ENCODE data around the gene ACOX3.

DNA sequence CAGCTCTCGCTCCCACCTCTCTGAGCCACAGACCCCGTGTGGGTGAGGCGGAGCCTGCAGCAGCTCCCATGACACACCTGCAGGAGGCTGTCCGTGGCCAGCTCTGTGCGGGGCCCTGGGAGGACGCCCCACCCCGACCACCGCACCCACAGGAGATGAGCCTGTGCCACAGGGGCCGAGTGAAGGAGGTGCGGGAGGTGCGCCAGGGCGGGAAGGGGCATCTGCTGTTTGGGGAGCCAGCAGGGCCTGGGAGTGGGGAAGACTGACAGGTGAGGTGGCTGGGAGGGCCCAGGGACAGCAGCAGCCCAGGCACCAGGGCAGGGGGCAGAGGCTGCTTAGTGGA lies 52.0 kb downstream of the ACOX3 start:
- TF ChIP-seq, protein P1, sequence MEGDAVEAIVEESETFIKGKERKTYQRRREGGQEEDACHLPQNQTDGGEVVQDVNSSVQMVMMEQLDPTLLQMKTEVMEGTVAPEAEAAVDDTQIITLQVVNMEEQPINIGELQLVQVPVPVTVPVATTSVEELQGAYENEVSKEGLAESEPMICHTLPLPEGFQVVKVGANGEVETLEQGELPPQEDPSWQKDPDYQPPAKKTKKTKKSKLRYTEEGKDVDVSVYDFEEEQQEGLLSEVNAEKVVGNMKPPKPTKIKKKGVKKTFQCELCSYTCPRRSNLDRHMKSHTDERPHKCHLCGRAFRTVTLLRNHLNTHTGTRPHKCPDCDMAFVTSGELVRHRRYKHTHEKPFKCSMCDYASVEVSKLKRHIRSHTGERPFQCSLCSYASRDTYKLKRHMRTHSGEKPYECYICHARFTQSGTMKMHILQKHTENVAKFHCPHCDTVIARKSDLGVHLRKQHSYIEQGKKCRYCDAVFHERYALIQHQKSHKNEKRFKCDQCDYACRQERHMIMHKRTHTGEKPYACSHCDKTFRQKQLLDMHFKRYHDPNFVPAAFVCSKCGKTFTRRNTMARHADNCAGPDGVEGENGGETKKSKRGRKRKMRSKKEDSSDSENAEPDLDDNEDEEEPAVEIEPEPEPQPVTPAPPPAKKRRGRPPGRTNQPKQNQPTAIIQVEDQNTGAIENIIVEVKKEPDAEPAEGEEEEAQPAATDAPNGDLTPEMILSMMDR (IDR thresholded peaks at IDR 0.05), result no peak
- no peak for TF ChIP-seq RCOR1 (IDR thresholded peaks at IDR 0.05; ENCODE audit: low read length)
- TF ChIP-seq, protein P2, sequence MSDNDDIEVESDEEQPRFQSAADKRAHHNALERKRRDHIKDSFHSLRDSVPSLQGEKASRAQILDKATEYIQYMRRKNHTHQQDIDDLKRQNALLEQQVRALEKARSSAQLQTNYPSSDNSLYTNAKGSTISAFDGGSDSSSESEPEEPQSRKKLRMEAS (IDR thresholded peaks at IDR 0.05; ENCODE audit: low read depth), result no peak
- TF ChIP-seq, protein P3, sequence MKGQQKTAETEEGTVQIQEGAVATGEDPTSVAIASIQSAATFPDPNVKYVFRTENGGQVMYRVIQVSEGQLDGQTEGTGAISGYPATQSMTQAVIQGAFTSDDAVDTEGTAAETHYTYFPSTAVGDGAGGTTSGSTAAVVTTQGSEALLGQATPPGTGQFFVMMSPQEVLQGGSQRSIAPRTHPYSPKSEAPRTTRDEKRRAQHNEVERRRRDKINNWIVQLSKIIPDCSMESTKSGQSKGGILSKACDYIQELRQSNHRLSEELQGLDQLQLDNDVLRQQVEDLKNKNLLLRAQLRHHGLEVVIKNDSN (IDR thresholded peaks at IDR 0.05; ENCODE audit: borderline replicate concordance, low read depth), result no peak
- TF ChIP-seq, protein P4, sequence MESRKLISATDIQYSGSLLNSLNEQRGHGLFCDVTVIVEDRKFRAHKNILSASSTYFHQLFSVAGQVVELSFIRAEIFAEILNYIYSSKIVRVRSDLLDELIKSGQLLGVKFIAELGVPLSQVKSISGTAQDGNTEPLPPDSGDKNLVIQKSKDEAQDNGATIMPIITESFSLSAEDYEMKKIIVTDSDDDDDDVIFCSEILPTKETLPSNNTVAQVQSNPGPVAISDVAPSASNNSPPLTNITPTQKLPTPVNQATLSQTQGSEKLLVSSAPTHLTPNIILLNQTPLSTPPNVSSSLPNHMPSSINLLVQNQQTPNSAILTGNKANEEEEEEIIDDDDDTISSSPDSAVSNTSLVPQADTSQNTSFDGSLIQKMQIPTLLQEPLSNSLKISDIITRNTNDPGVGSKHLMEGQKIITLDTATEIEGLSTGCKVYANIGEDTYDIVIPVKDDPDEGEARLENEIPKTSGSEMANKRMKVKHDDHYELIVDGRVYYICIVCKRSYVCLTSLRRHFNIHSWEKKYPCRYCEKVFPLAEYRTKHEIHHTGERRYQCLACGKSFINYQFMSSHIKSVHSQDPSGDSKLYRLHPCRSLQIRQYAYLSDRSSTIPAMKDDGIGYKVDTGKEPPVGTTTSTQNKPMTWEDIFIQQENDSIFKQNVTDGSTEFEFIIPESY (IDR thresholded peaks at IDR 0.05; ENCODE audit: borderline replicate concordance, low read depth), result no peak
- TF ChIP-seq, protein P5, sequence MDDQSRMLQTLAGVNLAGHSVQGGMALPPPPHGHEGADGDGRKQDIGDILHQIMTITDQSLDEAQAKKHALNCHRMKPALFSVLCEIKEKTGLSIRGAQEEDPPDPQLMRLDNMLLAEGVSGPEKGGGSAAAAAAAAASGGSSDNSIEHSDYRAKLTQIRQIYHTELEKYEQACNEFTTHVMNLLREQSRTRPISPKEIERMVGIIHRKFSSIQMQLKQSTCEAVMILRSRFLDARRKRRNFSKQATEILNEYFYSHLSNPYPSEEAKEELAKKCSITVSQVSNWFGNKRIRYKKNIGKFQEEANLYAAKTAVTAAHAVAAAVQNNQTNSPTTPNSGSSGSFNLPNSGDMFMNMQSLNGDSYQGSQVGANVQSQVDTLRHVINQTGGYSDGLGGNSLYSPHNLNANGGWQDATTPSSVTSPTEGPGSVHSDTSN (IDR thresholded peaks at IDR 0.05), result no peak
- no peak for TF ChIP-seq CHD2 (IDR thresholded peaks at IDR 0.05; ENCODE audit: low read length, partially characterized antibody)
